Stimulated activated CD8-positive, alpha-beta memory T cell treated with anti-CD3 and anti-CD28 coated beads, Interleukin-15, amount 100 ng/mL, for 48 hours (primary cell): ENCODE data around the gene POMT1.
A peak's percentile ranks its signal among the peaks of the same experiment; 100 is the strongest.
"Not testable (repeated sequence)": the region's sequence is repeated elsewhere in the genome, so short reads cannot be mapped to it uniquely, and the experiment has no call there.

Source experiments
- DNase-seq, 2 donors: peaks; one replicate each; pipeline ENCODE4 v3.0.0-alpha.2; 2020; ENCODE audit warnings: low read depth in 2 of 2

Gene POMT1

GRCh38 chr9:131524665-131525315 is 22.1 kb downstream of the POMT1 start:
- DNase-seq = no peak

DNA sequence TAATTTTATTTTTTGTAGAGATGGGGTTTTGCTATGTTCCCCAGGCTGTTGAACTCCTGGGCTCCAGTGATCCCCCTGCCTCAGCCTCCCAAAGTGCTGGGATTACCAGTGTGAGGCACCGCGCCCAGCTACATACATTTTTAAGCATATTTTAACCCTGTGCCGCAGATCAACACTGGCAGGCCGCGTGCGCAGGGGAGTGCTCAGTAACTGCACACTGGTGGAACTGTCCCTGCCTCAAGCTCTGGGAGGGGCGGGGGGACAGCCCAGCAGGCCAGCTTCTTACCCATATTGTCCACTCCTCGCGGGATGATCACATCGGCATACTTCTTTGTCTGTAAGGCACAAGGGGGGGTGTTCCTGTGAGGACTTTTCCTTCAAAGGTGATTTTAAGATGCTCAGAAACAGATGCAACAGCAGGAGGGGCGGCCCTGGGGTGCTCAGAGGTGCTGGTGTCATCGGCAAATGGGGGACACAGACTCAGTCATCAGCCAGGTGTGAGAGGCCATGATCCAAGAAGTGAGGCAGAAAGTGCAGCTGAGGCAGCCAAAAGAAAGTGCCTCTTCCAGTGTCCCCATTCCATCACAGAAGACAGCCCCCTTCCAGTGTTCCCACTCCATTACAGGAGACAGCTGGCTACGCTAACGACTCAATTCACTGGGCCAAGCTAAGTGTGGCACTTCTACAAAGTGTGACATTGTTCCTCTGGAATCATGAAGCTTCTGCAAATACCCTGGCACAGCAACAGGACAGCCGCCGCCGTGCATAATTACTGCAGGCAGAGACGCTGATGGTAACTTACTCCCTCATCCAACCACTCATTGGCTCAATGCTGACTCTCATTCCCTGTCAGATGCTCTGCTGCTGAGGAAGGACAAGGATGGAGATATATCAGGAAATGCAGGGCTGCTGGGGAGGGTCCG is 23.2 kb downstream of the POMT1 start:
- no peak for DNase-seq

GRCh38 chr9:131528186-131528585 is 25.5 kb downstream of the POMT1 start:
- DNase-seq = no peak

- no peak for DNase-seq
These were observed 26.3 kb downstream of the POMT1 start for GRCh38 chr9:131528886-131529505.

DNA sequence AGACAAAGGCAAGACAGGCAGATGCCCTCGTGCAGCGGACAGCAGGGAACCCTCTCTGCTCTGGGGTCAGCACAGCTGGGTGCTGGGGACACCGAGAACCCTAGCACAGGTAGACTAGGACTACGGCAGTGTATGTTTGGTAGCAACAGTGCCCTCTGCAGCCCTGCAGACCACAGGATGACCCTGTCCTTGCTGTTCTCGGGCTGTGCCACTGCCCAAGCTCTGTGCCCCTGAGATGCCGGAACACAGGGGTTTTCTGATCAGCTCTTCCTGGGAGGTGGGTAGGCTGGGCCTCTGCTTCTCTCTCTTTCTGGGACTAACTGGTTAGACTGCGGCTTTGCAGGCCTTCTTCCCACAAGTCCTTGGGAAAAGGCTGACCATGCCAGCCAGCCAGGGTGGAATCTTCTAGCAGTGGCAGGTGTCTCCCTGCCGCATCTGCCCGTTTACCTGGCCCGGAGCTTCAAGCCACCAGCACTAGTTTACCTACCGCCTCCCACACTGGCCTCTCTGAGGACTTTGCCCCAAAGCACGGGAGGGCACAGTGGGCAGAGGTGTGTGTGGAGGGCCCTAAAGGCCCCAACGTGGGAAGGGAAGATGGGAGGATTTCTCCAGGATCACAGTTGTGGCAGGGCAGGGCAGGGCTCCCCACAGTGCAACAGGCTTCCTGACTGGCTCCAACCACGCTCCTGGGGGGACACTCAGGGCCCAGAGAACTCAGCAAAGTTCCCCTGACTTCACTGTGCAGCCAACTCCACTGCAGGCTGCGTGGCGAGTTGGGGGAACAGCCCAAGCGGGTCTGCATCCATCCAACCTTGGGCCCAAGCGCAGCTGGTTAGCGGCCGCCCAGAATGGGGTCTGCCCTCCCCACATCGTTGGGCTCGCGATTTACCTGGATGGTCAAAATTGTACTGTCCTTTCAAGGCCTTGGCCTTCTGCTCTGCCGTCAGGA is 27.2 kb downstream of the POMT1 start:
- no peak for DNase-seq

GRCh38 chr9:131530546-131530919 is 27.8 kb downstream of the POMT1 start:
- no peak for DNase-seq

DNA sequence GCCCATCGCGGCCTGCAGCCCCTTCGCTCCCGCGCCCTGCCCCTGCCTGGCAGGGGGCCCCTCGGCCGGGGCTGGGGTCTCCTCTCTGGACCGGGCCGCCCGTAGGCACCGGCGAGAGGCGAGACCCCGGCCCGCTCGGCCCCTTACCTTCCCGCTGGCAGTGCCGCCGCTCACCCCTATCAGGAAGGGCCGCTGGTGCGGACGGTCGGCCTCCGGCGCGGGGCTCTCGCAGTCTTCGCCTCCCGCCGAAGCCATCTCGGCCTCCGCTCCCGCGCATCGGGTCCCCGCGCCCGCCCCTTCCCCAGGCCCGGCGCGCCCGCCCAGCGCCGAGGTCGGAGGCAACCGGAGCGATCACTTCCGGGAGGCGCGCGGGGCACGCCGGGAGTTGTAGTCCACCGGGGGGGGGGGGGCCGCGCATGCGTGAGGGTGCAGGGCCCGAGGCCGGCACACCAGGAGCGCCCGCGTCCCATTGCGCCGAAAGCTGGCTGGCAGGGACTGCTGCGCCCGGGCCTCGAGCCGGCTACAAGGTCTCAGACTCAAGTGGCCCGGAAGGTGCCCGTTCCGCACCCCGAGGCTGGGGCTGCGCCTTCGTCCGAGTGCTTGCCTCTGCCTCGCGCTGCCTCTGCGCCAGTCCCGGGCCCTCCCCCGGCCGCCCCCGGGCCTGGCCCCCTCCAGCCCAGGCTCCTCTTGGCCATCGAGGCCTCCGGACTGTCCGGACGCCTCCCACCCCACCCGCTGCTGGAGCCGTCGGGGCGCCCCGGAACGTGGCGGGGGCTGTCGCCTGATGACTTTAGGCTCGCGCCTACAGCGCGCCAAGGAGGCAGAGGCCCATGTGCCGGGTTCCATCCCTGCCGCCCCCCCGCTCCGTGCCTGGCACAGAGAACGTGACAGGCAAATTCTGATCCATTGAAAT is 28.5 kb downstream of the POMT1 start, which contains the start of gene UCK1:
UCK1 (minus strand) TSS at position 344 of the 913 bp plus-strand sequence; CDS start at position 255, 89 bp downstream.
- DNase-seq = peak; percentile 59 to 65

DNA sequence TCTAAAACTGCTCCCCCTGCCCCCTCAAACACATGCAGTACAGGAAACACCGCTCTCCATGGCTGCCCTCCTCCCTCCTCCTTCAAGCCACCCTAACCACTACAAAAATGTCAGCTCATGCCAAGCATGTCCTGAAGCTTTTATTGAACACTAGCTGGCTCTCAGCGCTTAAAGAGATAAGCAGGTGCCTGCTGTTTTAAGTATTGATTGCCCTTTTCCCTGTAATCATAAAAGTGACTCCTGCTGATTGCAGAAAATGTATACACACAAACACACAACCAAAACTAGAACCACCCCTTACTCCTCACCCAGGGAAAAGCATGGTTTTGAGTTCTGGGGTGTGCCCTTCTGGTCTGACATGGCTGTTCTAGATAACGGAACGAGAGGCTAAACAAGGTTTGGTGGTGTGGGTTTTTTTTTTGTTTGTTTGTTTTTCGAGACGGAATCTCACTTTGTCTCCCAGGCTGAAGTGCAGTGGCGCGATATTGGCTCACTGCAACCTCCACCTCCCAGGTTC is 32.1 kb downstream of the POMT1 start:
- DNase-seq = no peak

DNA sequence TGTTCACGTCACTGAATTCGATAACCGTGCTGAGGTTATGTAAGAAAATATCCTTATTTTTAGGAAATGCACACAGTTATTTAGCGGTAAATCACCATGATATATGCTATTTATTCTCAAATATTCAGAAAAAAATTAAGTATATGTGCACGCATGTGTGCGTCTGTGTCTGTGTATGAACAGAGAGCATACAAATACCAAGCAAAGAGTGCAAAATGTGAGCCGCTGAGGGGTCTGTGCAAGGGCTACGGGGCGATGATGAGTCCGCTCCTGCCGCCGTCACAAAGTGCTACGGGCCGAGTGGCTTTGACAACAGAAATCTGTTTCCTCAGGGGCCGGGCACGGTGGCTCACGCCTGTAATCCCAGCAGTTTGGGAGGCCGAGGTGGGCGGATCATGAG is 35.2 kb downstream of the POMT1 start:
- DNase-seq = no peak

- DNase-seq = no peak
These were observed 36.7 kb downstream of the POMT1 start for GRCh38 chr9:131539223-131539923.

- no peak for DNase-seq
These were observed 40.4 kb downstream of the POMT1 start for GRCh38 chr9:131543141-131543540.

DNA sequence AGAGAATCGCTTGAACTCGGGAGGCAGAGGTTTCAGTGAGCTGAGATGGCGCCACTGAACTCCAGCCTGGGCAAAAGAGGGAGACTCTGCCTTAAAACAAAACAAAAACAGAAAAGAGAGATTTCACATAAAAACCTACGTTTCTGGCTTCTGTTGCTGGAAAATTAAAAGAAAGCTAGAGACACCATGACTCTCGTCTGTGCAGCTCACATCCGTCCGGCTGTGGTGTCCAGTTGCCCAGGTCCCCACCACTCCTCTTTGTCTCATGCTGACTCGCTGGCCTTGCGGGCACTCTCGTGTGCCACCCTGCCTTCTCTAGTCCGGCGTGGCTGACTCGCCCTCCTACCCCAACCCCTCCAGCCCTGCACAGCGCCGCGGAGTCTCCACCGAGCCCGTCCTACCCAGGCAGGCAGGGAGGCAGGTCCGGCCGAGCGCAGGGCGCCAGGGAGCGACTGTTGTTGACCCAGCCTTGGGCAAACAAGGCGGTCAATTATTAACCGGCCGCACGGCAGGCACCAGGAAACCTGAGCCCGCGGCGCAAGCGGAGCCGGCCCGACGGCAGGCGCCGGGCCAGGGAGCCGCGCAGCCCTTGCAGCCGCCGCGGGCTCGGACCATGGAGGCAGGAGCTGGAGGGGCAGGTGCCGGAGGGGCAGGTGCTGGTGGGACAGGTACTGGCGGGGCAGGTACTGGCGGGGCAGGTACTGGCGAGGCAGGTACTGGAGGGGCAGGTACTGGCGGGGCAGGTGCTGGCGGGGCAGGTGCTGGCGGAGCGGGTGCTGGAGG is 42.5 kb downstream of the POMT1 start, which contains the start of gene PRRT1B:
PRRT1B (plus strand) TSS at position 521 of the 783 bp plus-strand sequence; CDS start at position 614, 93 bp downstream.
- no peak for DNase-seq

GRCh38 chr9:131545786-131546335 is 43.1 kb downstream of the POMT1 start:
- no peak for DNase-seq

GRCh38 chr9:131546336-131547084 is 43.8 kb downstream of the POMT1 start:
- no peak for DNase-seq

DNA sequence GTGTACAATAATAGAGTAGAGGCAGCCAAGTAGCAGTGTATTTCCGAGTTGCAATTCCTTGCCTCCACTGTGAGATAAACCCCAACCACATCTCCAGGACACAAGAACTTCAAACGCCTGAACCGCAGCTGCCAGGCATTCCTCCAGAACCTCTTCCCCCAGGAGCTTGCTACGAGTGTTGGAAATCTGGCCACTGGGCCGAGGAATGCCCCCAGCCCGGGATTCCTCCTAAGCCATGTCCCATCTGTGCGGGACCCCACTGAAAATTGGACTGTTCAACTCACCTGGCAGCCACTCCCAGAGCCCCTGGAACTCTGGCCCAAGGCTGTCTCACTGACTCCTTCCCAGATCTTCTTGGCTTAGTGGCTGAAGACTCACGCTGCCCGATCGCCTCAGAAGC is 46.5 kb downstream of the POMT1 start:
- not testable (repeated sequence) for DNase-seq

DNA sequence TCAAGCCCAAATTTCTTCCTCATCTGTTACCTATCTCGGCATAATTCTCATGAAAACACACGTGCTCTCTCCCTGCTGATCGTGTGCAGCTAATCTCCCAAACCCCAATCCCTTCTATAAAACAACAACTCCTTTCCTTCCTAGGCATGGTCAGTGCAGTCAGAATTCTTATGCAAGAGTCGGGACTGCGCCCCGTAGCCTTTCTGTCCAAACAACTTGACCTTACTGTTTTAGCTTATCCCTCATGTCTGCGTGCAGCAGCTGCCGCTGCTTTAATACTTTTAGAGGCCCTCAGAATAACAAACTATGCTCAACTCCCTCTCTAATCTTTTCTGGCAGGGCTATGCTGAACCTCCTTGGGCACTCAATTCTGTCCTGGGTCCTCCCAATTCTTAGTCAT is 47.7 kb downstream of the POMT1 start:
- DNase-seq = not testable (repeated sequence)

DNA sequence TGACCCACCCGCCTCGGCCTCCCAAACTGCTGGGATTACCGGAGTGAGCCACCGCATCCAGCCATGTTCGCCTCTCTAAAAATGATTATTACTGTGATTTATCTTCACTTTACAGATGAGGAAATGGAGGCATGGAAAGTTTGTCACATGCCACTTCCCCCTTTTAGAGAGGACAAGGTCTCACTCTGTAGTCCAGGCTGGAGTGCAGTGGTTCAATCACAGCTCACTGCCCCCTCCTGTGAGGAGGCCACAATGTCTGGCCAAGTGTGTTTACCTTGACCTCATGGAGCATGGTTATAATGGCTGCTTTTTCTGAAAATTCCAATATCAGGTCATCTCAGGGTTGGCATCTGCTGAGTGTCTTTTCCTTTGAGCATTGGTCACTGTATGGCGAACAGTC is 49.3 kb downstream of the POMT1 start:
- no peak for DNase-seq
